A673 (cell line): ENCODE data around the gene NOD2.

Experiments used
- CTCF ChIP-seq: fragments of 300-800, 200-600 bp; sonication (generic); conservative IDR thresholded peaks from 2 replicates; pipeline ENCODE4 v1.5.1; 2017; ENCODE audit warnings: low read depth, mild to moderate bottlenecking, antibody characterized with exemption, low read length, moderate library complexity, mixed read lengths
- EZH2 ChIP-seq: fragments of 200-600 bp; sonication (generic); IDR thresholded peaks from 2 replicates; pipeline ENCODE4 v1.6.1; 2017; ENCODE audit warnings: borderline replicate concordance, low read depth, mild to moderate bottlenecking, mixed read lengths, antibody characterized with exemption, low read length; ENCODE audit not compliant: poor library complexity, severe bottlenecking

GRCh38 chr16:50745940-50746339 is 52.5 kb downstream of the NOD2 start:
- TF ChIP-seq CTCF (no peak), EZH2 (no peak)
